ENCODE results near the gene CACYBP.

CACYBP gene

GRCh38 chr1:175045519-175045918 lies 45.8 kb downstream of the CACYBP start:
- FAIRE-seq: no peak
- no peak for DNase-seq (ENCODE audit: extremely low spot score, insufficient read length, low read depth)

- DNase-seq (ENCODE audit: extremely low spot score, insufficient read length, low read depth): no peak
- no peak for FAIRE-seq
Measured at GRCh38 chr1:175050992-175051391, 51.2 kb downstream of the CACYBP start.

GRCh38 chr1:175054736-175055135 lies 55.0 kb downstream of the CACYBP start:
- FAIRE-seq: no peak
- DNase-seq (ENCODE audit: extremely low spot score, insufficient read length, low read depth): no peak
